ENCODE measurements around the gene SPTB. TPM values are rescaled to one million over a fixed set of nuclear protein-coding genes. Genes with fewer than 3 reads are reported as not detected.
A peak's percentile ranks its signal among the peaks of the same experiment; 100 is the strongest.

The SPTB gene
- total and polyA plus RNA-seq, 10 donors: 0.06 to 20.9 (median 3.9) TPM

DNA sequence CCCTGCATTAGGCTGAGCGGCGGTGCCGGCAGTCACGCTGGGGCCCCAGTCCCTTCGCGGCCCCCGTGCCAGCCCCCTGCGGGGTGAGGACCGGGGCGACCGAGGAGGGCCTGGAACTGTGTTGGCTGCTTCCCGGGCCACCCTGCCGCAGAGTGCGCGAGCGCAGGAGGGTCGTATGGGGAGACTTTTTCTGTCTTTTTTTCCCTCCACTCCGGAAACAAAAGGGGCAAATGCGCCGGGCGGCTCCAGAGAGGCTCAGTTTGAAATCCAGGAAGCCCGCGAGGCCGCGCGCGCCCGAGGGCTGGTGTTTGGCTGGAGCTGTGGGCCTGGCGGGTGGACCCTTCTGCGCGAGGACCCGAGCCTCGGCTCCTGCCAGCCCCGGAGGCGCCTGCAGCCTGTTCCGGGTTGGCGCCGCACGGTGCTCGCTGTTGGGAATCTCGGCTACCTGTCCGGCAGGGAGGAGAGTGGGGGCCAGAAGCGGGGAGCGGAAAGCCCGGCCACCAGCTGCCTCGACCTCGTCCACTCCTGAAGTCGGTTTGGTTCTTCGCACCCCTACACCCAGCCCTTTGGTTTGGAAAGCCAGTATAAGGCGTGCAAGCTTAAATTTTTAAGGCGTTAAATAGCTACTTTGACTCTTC lies 174.8 kb downstream of the SPTB start:
- peak overlapping the region; percentile 73 to 97 (median 93) for H3K27ac ChIP-seq
- DNase-seq: peak; percentile 88
- H3K27me3 ChIP-seq (replicated peaks in 1 of 7): peaks cover 0 to 60% (median 18%) of the 10 kb centered on the region in 7 donors
- intact Hi-C loops (cut with DNase I; ENCODE audit: low total_unique reads): no loop called here
- peaks cover 19 to 81% (median 73%) of the 10 kb centered on the region in 6 donors for H3K4me1 ChIP-seq
- no peaks in the 10 kb centered on the region for H3K9me3 ChIP-seq
- H3K36me3 ChIP-seq: no peaks in the 10 kb centered on the region
- 1 to 5% (median 2%) methylated on average over 25 to 51 of the region's 51 CpGs for WGBS, 5 donors
- TF ChIP-seq POLR2AphosphoS5 (IDR thresholded peaks at IDR 0.05): no peak
- TF ChIP-seq POLR2A (IDR thresholded peaks at IDR 0.05): no peak
- TF ChIP-seq, protein P1, sequence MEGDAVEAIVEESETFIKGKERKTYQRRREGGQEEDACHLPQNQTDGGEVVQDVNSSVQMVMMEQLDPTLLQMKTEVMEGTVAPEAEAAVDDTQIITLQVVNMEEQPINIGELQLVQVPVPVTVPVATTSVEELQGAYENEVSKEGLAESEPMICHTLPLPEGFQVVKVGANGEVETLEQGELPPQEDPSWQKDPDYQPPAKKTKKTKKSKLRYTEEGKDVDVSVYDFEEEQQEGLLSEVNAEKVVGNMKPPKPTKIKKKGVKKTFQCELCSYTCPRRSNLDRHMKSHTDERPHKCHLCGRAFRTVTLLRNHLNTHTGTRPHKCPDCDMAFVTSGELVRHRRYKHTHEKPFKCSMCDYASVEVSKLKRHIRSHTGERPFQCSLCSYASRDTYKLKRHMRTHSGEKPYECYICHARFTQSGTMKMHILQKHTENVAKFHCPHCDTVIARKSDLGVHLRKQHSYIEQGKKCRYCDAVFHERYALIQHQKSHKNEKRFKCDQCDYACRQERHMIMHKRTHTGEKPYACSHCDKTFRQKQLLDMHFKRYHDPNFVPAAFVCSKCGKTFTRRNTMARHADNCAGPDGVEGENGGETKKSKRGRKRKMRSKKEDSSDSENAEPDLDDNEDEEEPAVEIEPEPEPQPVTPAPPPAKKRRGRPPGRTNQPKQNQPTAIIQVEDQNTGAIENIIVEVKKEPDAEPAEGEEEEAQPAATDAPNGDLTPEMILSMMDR (IDR thresholded peaks at IDR 0.05 in 8 of 11, conservative IDR thresholded peaks at IDR 0.05 in 3 of 11): no peak
- peak overlapping the region; percentile 42 to 81 (median 74) for H3K4me3 ChIP-seq

DNA sequence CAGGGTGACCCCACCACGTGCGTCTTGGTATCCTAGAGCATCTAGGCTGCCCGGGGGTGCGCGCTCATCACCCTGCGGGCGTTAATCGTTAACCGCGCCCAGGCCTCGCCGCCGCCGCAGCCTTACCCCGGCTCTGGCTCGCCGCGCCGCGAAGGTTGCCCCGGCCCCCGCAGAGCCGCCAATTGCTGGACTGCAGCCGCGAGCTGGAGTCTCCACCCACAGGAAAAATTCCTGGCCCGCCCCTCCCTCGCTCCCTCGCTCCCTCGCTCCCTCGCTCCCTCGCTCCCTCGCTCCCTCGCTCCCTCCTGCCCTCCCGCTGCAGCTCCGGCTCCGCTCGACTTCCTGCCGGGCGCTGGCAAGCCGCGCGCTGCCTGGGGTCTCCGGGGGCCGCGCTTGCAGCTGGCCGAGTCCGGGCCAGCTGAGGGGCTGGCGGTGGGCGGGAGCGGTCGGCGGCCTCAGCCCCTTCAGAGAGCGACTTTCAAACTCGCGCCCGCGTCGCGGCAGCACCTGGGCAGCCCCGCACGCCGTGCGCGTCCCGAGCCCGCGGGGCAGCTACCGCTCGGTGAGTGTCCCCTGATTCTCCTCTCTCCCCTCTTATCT lies 175.5 kb downstream of the SPTB start, which contains the start of gene PLEKHG3:
TSS of gene PLEKHG3 (plus strand) at position 282 of the 600 bp plus-strand sequence. CDS start 23,208 bp downstream, outside the sequence.
- Histone ChIP-seq H3K27ac (peak within 1 kb of the TSS; percentile 73 to 97 (median 93)), H3K4me3 (peak within 1 kb of the TSS; percentile 42 to 81 (median 74)), H3K9me3 (no peaks in the 10 kb centered on the region), H3K4me1 (peaks cover 18 to 81% (median 71%) of the 10 kb centered on the region in 6 donors), H3K36me3 (no peaks in the 10 kb centered on the region), H3K27me3 (replicated peaks in 1 of 7) (peaks cover 0 to 60% (median 18%) of the 10 kb centered on the region in 7 donors)
- intact Hi-C loops (cut with DNase I; ENCODE audit: low total_unique reads): no loop called here
- DNase-seq: peak; percentile 90
- TF ChIP-seq POLR2AphosphoS5 (IDR thresholded peaks at IDR 0.05) (peak; percentile 71 to 88 (median 86)), POLR2A (IDR thresholded peaks at IDR 0.05) (no peak)
- 0 to 7% (median 1%) methylated on average over 16 to 69 of the region's 69 CpGs for WGBS, 5 donors

DNA sequence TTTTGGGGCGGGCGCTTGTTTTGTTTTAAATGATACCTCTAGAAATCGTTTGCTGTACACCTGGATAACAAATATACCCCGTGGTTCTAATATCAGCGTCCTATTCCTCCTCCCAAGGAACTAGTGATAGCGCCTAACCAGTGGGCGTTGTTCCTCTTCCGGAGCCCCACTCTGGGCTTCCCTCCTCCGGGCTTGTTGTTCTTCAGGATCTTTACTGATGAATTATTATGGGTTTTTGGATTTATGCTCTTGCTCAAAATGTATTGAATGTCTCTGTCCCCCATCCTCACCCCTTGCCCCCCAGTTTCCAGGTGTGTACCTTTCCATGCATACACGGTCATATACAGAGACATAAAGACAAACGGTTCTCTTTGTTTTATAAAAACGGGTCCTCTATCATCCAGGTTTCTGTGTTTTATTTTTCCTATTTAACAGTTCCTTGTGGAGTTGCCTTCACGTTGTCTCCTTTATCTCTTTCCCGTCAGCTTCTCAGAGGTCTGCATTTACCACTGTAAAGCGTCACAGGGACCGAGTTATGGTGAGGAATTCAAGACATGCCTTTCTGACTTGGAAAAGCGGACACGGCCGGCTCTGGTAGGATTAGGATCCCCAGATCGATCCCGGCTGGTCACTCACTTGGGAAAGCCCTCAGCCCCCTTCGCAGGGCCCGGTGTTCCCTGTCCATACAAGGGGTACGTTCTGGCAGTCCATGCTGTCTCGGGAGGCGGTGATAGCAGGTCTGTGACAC lies 176.1 kb downstream of the SPTB start:
- TF ChIP-seq POLR2A (IDR thresholded peaks at IDR 0.05): no peak
- no peak for TF ChIP-seq POLR2AphosphoS5 (IDR thresholded peaks at IDR 0.05)
- TF ChIP-seq, protein P1 (IDR thresholded peaks at IDR 0.05 in 8 of 11, conservative IDR thresholded peaks at IDR 0.05 in 3 of 11): no peak
- Histone ChIP-seq H3K4me3 (peak overlapping the region; percentile 42 to 81 (median 74)), H3K27ac (peak overlapping the region; percentile 73 to 97 (median 93)), H3K36me3 (no peaks in the 10 kb centered on the region), H3K9me3 (no peaks in the 10 kb centered on the region), H3K27me3 (replicated peaks in 1 of 7) (peaks cover 0 to 60% (median 18%) of the 10 kb centered on the region in 7 donors), H3K4me1 (peaks cover 16 to 81% (median 71%) of the 10 kb centered on the region in 6 donors)
- WGBS, 5 donors: 11 to 19% (median 13%) methylated on average over 22 to 26 of the region's 26 CpGs
- no peak for DNase-seq
- intact Hi-C loops (cut with DNase I; ENCODE audit: low total_unique reads): no loop called here

DNA sequence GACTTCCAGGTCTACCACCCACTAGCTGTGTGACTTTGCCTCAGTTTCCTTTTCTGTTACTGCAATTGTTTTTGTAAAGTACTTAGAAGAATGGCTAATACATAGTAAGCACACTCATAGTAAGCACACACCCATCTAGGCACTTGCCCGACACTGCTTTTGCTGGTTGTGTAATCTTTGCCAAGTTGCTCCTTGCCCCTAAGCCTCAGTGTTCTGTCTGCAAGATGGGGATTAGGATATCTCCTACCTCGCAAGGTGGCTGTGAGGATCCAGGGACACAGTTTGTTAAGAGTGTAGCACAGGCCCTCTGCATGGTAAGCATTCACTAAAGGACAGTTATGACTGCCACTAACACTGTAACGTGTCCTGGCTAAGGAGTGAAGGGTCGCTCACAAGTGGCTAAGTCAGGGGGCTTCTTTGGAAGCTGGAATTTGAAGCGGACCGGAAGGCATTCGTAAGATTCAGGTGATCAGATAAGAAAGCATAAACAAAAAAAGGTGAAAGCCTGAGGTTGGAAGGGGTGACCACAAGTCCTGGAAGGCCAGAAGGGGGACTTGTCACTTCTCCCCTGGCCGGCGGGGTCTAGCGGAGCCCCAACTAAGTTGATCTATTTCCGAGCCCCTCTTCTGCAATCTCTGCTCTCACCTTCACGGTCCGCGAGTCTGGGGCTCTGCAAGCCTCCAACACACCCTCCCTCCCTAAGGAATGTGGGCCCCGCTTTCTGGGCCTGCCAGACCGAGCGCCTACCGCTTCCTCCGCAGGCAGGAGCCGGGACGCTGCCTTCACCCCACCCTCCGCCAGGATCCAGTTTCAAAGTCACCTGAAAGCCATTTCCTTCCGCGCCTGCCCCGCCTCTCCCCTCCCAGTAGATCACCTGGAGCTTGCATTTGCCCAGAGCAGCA lies 177.0 kb downstream of the SPTB start:
- Histone ChIP-seq H3K4me3 (peak overlapping the region in 4 of 8 donors; percentile 72 to 81 (median 78)), H3K27me3 (replicated peaks in 1 of 7) (peaks cover 0 to 60% (median 18%) of the 10 kb centered on the region in 7 donors), H3K4me1 (peaks cover 10 to 81% (median 68%) of the 10 kb centered on the region in 6 donors), H3K27ac (peak overlapping the region in 5 of 8 donors; percentile 91 to 97 (median 93)), H3K9me3 (no peaks in the 10 kb centered on the region), H3K36me3 (no peaks in the 10 kb centered on the region)
- TF ChIP-seq POLR2A (IDR thresholded peaks at IDR 0.05) (no peak), POLR2AphosphoS5 (IDR thresholded peaks at IDR 0.05) (no peak)
- TF ChIP-seq, protein P1 (IDR thresholded peaks at IDR 0.05 in 8 of 11, conservative IDR thresholded peaks at IDR 0.05 in 3 of 11): no peak
- WGBS, 5 donors: 38 to 64% (median 44%) methylated on average over 25 of the region's 25 CpGs
- intact Hi-C loops (cut with DNase I; ENCODE audit: low total_unique reads): no loop called here
- DNase-seq: peak; percentile 77
